Measurements from ENCODE around the gene PIK3AP1. TPM values are rescaled to one million over a fixed set of nuclear protein-coding genes. Genes with fewer than 3 reads are reported as not detected.
"Not testable (repeated sequence)": the region's sequence is repeated elsewhere in the genome, so short reads cannot be mapped to it uniquely, and the experiment has no call there.

PIK3AP1 gene
- total RNA-seq, 4 donors from 2014 or later: 5.8 to 111 (median 13.4) TPM

GRCh38 chr10:96740579-96741281, 20.4 kb upstream of the PIK3AP1 start:
- peak in 2 of 3 donors; percentile 66 to 75 for DNase-seq
- Histone ChIP-seq H3K4me1 (no peaks in the 10 kb centered on the region), H3K36me3 (no peaks in the 10 kb centered on the region), H3K27me3 (no peaks in the 10 kb centered on the region), H3K4me3 (no peak overlapping the region), H3K27ac (peak overlapping the region in 2 of 4 donors; percentile 27 to 66), H3K9me3 (no peaks in the 10 kb centered on the region)
- TF ChIP-seq POLR2A (IDR thresholded peaks at IDR 0.05): no peak
- TF ChIP-seq CTCF (IDR thresholded peaks at IDR 0.05): no peak

DNA sequence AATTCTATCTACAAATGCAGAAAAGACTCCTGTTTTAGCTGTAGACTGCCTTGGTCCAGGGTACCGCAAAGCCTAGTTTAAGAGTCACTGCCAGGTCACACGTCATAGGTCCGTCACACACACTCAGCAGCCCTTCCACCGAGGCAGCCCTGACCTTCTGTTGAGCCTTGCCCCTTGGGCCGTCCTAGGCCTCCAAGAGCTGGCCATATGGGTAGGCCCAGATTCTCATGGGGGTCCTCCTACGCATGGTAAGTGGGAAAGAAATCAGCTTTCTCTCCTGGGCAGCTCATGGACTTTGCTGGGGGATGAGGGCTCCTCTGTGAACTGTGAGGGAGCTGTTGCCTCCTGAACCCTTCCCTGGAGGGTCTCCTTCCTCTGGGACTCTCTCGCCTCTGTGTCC, 19.8 kb upstream of the PIK3AP1 start:
- no peaks in the 10 kb centered on the region for H3K36me3 ChIP-seq
- no peak overlapping the region for H3K27ac ChIP-seq
- H3K9me3 ChIP-seq: no peaks in the 10 kb centered on the region
- H3K4me3 ChIP-seq: no peak overlapping the region
- no peaks in the 10 kb centered on the region for H3K27me3 ChIP-seq
- H3K4me1 ChIP-seq: no peaks in the 10 kb centered on the region
- TF ChIP-seq CTCF (IDR thresholded peaks at IDR 0.05): no peak
- TF ChIP-seq POLR2A (IDR thresholded peaks at IDR 0.05): no peak
- no peak for DNase-seq

- DNase-seq: peak in 2 of 3 donors; percentile 52 to 57
- H3K4me3 ChIP-seq, H3K36me3 ChIP-seq, H3K9me3 ChIP-seq, H3K4me1 ChIP-seq, H3K27me3 ChIP-seq: not testable (repeated sequence)
- H3K27ac ChIP-seq: peak overlapping the region in 1 of 4 donors; percentile 47
These were observed 17.1 kb upstream of the PIK3AP1 start for GRCh38 chr10:96737307-96737902.

- Histone ChIP-seq H3K27ac (no peak overlapping the region), H3K4me1 (peaks cover 0 to 16% (median 7%) of the 10 kb centered on the region in 4 donors), H3K4me3 (no peak overlapping the region), H3K9me3 (no peaks in the 10 kb centered on the region), H3K27me3 (no peaks in the 10 kb centered on the region), H3K36me3 (no peaks in the 10 kb centered on the region)
- no peak for DNase-seq
- TF ChIP-seq POLR2A (IDR thresholded peaks at IDR 0.05): no peak
- no peak for TF ChIP-seq CTCF (IDR thresholded peaks at IDR 0.05)
These were observed 4.3 kb upstream of the PIK3AP1 start for GRCh38 chr10:96724621-96725020.

GRCh38 chr10:96721207-96721572, 876 bp upstream of the PIK3AP1 start:
- H3K27me3 ChIP-seq: no peaks in the 10 kb centered on the region
- peak overlapping the region in 3 of 4 donors; percentile 74 to 92 (median 74) for H3K27ac ChIP-seq
- no peak for DNase-seq
- H3K36me3 ChIP-seq: no peaks in the 10 kb centered on the region
- H3K9me3 ChIP-seq: no peaks in the 10 kb centered on the region
- TF ChIP-seq CTCF (IDR thresholded peaks at IDR 0.05) (no peak), POLR2A (IDR thresholded peaks at IDR 0.05) (no peak)
- H3K4me1 ChIP-seq: peaks cover 0 to 17% (median 9%) of the 10 kb centered on the region in 4 donors
- H3K4me3 ChIP-seq: peak overlapping the region; percentile 45 to 89 (median 77)

DNA sequence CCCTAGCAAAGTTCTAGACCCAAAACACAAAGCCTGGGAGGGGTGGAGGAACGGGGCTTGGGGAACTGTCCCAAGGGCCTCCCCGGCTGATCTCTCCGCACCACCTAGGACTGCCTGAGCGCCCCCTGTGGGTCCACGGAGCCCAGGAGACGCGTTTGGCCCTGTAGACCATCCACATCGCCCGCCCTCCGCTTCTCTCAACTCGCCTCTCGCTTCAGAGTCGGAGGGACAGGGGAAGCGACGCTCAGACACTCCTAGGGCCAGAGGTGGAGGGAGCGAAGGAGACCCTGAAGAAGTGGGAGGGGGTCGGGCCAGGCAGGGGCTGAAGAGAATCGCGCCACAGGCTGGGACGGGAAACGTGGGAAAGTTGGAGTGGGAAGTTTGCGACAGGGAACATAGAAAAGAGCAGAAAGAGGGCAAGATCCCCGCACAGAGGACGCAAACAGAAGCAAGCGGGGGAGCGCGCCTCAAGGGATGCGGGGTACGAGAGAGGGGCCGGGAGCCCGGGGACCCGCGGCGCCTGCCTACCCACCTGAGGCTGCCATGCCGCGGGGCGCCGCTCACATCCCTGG, 378 bp downstream of the PIK3AP1 start:
- Histone ChIP-seq H3K27ac (peak overlapping the region; percentile 62 to 92 (median 74)), H3K4me3 (peak overlapping the region; percentile 45 to 89 (median 77)), H3K36me3 (no peaks in the 10 kb centered on the region), H3K4me1 (peaks cover 0 to 17% (median 9%) of the 10 kb centered on the region in 4 donors), H3K27me3 (no peaks in the 10 kb centered on the region), H3K9me3 (no peaks in the 10 kb centered on the region)
- peak; percentile 76 to 93 (median 88) for DNase-seq
- no peak for TF ChIP-seq POLR2A (IDR thresholded peaks at IDR 0.05)
- TF ChIP-seq CTCF (IDR thresholded peaks at IDR 0.05): peak; percentile 25 to 56 (median 50)
